NCI-H446 (cell line): ENCODE measurements around the gene ETS1.

Experiments
- DNase-seq, 2 experiments: peaks; one replicate each; lab custom pipeline; 2025; lab: John Stamatoyannopoulos, UW

ETS1 gene

GRCh38 chr11:128535468-128536457 lies 51.6 kb downstream of the ETS1 start:
- no peak for DNase-seq

GRCh38 chr11:128533472-128533871 lies 53.9 kb downstream of the ETS1 start:
- no peak for DNase-seq

GRCh38 chr11:128532572-128533091 lies 54.7 kb downstream of the ETS1 start:
- no peak for DNase-seq

GRCh38 chr11:128532016-128532571 lies 55.3 kb downstream of the ETS1 start:
- DNase-seq: peak in 1 of 2 experiments; percentile 19

GRCh38 chr11:128531588-128531987 lies 55.8 kb downstream of the ETS1 start:
- no peak for DNase-seq

- no peak for DNase-seq
Observed at GRCh38 chr11:128530118-128531074, 57.0 kb downstream of the ETS1 start.

- DNase-seq: no peak
Observed at GRCh38 chr11:128528294-128528693, 59.1 kb downstream of the ETS1 start.

- DNase-seq: no peak
Observed at GRCh38 chr11:128527046-128527445, 60.3 kb downstream of the ETS1 start.

GRCh38 chr11:128525411-128526243 lies 61.7 kb downstream of the ETS1 start:
- DNase-seq: no peak

- no peak for DNase-seq
Observed at GRCh38 chr11:128524172-128524571, 63.2 kb downstream of the ETS1 start.

GRCh38 chr11:128523641-128524040 lies 63.7 kb downstream of the ETS1 start:
- no peak for DNase-seq

GRCh38 chr11:128522943-128523518 lies 64.3 kb downstream of the ETS1 start:
- DNase-seq: no peak

- peak in 1 of 2 experiments; percentile 8 for DNase-seq
Observed at GRCh38 chr11:128522055-128522942, 65.1 kb downstream of the ETS1 start.

GRCh38 chr11:128521682-128522054 lies 65.7 kb downstream of the ETS1 start:
- no peak for DNase-seq

GRCh38 chr11:128520888-128521681 lies 66.3 kb downstream of the ETS1 start:
- no peak for DNase-seq

GRCh38 chr11:128520206-128520887 lies 67.0 kb downstream of the ETS1 start:
- DNase-seq: no peak

GRCh38 chr11:128519338-128519737 lies 68.0 kb downstream of the ETS1 start:
- DNase-seq: no peak
